ENCODE results near the gene NOP9.
A peak's percentile ranks its signal among the peaks of the same experiment; 100 is the strongest.
"Not testable (repeated sequence)": the region's sequence is repeated elsewhere in the genome, so short reads cannot be mapped to it uniquely, and the experiment has no call there.

Gene NOP9

DNA sequence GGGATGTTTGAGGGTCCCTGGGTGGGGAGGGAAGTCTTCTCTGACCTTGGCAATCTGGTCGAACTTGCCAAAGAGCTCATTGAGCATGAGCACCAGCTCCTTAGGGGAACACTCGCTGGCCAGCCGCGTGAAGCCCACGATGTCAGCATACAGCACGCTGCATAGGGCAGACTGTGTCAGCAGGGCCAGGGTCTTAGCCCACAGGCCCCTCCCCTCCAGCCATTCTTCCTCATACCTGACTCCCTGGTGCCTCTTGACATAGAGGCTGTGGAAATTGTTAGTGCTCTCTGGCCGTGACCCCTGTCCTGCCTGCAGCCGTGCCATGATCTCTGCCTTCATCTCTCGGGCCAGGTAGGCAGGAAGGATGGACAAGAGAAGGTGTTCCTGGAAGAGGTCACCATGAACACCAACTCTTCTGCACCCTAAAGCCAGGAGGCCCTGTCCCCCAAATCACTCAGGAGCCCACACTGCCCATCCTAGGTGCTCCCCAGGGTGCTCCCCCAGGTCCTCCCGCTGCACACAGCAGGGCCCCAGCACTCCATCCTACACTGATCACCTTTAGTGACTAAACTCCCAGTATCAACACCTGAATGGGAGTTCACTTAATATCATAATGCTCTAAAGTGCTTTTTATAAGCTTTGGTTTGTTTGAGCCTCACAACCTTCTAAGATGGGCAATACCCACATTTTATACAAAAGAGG lies 31.5 kb downstream of the NOP9 start:
- no peak for DNase-seq

DNA sequence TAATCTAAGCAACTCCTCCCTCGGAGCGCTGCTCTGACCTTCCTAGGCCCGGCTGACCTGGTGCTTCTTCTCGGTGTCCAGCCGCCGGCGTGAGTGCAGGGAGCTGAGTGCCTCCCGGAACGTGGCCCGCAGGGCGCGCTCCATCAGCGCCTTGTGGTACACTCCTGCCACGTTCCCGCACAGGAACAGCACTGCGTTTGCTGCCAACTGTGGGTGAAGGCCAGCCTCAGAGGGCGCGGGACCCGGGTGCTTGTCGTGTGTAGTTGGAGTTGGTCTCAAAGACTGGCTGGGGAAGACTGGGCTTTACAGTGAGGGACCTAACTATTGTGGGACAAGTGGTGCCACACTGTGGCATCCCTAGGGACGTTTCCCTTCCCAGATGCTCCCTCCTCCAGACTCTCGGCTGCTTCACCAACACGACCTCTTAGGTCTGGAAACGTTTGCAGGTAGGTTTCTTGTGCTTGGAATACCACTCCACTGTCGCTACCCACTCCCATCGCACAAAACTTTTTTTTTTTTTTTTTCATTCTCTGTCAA lies 32.1 kb downstream of the NOP9 start:
- no peak for DNase-seq

- peak; percentile 38 for DNase-seq
Observed at GRCh38 chr14:24332268-24332993, 32.8 kb downstream of the NOP9 start.

- no peak for DNase-seq
Observed at GRCh38 chr14:24334431-24335291, 35.0 kb downstream of the NOP9 start, which contains the start of gene ADCY4. ADCY4 (minus strand) TSS chr14:24335071; CDS start chr14:24334652, 419 bp downstream.

DNA sequence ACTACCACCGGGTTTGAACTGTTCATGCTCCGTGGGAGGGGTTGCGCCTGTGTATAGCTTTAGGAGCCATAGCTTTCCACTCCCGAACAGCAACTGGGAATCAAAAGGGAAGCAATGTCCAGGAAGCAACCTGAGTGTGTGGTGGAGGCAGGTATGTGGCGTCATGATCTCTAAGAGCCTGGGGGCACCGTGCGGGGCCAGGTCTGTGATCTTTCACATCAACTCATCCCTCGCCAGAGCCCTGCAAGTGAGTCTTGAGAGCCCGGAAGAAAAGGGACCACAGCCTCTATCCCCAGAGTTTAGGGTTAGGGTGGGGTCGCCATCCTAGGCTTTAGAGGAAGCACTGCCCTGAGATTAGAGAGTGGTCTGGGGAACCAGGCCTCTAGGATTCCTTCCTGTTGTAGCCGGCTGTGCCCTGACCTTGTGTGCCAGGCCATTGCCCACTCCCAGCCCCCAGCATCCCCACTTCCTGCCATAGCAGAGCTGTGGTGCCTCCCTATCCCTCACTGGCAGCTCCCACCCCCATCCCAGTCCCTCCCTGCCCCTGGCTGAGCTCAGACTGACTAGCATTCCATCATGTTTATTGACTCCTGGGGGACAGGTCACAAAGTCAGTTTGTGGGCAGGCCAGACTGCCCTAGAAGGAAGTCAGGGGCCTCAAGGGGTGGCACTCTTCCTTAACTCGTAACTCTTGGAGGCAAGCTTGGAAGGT lies 36.0 kb downstream of the NOP9 start:
- no peak for DNase-seq

DNA sequence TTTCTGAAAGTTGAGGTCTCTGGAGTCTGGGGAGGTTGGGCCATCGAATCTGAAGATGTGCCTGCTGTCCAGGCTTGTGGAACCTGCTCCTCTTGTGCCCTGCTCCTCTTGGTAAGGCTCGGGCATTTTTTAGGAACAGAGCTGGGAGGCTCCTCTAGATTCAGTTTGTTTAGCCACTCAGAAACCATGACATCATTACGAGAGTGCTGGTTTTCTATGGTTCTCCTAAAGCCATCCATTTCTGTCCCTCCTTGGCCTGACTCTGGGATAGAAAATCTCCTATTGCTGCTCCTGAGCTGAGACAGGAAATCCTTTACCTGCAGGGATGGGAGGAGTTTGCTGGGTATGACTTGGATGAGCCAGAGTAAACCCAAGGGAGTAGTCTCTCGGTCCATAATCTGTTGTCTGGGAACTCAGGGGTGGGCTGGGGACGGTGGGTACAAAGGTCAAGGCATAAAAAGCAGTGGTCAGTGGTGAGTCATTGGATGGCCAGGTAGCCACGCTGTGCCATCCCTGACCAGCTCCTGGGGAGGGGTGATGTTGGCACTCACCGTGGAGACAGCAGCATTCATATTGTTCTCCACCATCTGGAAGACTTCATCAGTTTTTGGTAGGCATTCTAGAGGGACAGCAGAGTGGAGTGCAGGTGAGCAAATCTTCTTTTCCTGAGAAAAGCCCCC lies 37.6 kb downstream of the NOP9 start:
- DNase-seq, result no peak

DNA sequence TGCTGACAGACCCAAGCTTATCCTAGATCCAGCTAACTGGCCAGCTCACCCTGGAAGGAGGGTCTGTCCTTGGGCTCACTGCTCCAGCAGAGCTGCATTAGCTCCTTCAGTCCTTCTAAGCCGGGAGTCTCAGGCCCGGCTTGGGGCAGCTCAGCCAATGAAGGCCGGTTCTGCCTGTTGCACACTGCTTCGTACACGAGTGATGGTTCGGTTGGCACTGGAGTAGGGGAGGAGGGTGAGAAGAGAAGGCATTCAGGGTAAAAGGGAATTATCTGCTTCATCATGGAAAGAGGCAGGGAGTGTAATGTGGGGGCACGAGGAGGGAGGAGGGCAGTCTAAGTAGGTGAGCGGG lies 38.1 kb downstream of the NOP9 start:
- DNase-seq, result no peak

DNA sequence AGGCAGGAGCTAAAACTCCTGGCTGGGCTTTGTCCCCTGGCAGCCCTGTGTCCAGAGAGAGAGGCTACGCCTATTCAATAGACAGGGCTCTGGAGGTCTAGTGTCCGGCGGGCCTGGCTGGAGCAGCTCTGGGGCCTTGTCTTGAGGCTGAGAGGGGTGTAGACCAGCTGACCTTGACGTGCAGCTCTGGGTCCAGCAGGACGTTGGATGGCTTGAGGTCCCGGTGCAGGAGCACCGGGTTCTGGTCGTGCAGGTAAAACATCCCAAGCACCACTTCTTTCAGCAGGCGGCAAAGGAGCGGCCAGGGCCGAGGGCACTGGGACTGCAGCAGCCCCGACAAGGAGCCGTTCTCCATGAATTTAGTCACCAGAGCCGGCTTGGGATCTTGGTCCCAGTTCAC lies 39.2 kb downstream of the NOP9 start:
- no peak for DNase-seq

DNA sequence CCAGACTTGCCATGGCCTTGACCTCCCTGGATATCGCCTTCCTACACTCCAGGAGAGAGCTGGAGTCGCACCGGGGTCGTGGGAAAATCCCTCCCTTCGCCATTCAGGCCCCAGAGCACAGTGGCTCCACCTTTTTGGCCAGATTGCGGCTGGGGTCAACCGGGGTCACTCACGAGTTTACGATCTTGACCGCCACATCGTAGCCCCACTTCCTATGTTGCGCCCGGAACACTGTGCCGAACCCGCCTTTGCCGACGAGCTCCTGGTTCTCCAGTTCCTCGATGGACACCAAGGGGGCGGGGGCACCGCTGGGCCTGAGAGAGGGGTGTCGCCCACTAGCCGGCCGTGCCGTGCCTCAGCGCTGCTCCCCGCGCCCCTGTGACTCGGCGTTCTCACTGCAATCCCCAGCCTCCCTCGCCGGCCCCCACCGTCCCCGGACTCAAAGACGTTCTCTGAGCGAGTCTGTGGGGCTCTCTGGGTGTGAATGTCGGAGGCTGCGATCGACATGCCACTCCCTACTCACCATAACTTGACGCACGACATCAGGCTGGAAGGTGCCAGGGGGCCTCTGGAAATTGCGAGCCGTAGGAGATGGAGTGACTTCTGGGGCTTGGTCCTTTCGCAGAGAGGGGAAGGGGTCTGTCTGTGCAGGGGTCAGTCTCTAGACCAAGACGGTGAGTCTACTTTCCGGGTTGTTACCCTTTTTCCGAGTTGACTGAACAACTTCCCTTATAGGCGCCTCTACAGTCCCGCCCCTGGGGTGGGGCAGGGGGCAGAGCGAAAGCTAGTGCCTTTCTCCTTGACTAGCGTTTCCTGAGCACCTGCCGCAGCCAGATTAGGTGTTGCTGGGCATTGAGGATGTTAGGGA lies 39.9 kb downstream of the NOP9 start, which contains the start of gene RIPK3:
TSS of gene RIPK3 (minus strand) at position 708 of the 868 bp plus-strand sequence. CDS start at position 543, 165 bp downstream.
- DNase-seq, result no peak

DNA sequence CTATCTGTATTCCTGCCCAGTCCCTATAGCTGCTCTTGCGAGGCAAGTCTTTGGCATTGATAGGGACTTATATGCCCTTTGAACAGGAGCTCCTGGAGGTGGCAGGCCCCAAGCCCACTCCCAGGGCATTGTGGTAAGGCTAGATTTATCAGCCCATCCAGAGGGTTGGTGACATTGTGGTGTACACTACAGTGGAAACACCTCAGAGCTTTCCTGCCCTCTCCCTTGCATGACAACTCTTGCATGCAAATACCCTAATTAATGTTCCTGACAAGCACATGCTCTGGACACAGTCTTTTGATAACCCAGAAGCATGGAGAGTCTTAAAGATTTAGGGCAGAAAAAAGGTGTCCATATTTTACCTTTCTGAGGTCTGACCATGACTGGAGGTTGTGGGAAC lies 41.0 kb downstream of the NOP9 start:
- no peak for DNase-seq

- no peak for DNase-seq
Observed at GRCh38 chr14:24342889-24343288, 43.2 kb downstream of the NOP9 start.

- no peak for DNase-seq
Observed at GRCh38 chr14:24343795-24344660, 44.4 kb downstream of the NOP9 start.

- no peak for DNase-seq
Observed at GRCh38 chr14:24347134-24347533, 47.5 kb downstream of the NOP9 start.

DNA sequence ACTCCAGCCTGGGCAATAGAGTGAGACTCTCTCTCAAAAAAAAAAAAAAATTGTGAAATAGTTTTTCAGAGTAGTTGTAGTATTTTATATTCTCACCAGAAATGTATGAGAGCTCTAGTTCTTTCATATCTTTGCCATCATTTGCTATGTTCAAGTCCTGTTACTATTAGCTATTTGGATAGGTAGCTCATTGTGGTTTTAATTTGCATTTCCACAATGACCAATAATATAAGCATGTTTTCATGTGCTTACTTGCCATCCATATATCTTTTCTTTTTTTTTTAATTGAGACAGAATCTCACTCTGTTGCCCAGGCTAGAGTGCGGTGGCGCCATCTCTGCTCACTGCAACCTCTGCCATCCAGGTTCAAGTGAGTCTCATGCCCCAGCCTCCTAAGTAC lies 48.5 kb downstream of the NOP9 start:
- no peak for DNase-seq

GRCh38 chr14:24349742-24350141 lies 50.1 kb downstream of the NOP9 start:
- DNase-seq, result no peak

DNA sequence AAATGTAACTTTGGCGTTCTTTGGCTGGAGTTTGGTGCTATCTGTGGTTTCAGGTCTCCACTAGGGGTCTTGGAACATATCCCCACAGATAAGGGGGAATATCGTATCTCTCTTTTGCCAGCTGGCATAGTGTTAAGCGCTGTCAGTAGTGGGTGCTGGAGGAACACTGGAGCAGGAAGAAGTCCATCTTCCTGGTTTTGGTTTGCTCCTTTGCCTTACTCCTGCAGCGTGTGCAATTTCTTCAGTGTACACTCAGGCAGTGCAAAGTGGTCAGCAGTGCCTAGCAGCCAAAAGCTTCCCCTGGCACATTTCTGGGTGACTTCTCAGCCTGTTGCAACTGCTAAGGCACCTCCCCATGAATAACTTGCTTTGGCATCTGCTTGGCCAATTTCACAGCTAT lies 51.9 kb downstream of the NOP9 start:
- DNase-seq, result no peak

DNA sequence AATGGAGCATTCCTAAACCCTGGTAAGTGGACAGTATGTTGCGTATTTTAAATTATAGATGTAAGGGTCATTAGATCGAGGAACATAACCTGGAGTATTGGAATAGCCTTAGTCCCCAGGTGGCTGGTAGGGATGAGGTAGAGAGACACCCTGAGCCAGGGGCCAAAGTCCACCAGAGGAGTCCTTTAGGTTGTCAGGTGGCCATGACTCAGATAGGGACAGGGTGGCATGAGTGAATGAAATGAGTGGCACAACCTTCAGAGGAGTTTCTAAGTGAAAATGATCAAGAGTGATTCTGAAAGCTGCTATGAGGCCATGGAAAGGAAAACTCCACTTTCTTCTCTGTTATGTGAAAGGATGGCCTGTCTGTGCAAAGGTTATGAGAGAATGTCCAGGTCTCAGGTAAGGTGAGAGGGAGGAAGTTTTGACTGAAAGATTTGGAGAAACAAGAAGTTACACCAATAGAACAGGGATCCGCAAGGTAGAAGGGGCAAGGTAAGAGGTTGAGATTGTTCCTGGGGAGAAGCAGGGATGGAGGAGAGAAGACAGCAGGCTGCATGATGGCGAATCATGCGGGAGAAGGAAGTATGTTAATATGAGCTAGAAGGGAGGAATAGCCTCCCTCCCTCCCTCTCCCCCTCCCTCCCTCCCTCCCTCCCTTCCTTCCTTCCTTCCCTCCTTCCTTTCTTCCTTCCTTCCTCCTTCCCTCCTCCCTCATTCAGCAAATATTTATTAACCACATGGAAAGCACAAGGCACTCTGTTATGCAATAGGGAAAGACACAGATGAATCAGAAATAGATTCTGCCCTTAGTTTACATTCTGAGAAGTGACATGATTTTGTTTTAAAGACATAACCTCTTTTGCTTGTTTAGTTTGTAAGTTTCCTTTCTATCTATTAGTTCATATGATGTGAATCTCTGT lies 54.2 kb downstream of the NOP9 start:
- no peak for DNase-seq

GRCh38 chr14:24354482-24354825 lies 54.8 kb downstream of the NOP9 start:
- not testable (repeated sequence) for DNase-seq

DNA sequence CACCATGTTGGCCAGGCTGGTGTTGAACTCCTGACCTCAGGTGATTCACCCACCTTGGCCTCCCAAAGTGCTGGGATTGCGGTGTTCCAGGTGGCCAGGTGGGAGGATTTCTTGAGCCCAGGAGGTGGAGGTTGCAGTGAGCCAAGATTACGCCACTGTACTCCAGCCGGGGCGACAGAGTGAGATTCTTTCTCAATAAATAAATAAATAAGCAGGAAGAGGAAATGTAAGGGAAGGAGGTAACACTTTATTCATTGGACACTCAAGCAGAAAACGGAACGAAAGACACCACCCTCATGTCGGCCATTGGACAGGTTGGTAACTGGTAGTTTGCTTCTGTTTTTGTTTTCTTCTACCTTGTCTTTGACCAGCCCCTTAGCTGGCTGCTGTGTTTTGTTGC lies 55.4 kb downstream of the NOP9 start:
- DNase-seq, result no peak
